GM23338 (cell line): ENCODE results near the gene ECE2. TPM values are rescaled to one million over a fixed set of nuclear protein-coding genes. Genes with fewer than 3 reads are reported as not detected.

Source experiments
- ATAC-seq: fragments of 200-7000 bp; cut with Tn5 transposase; 3 replicates; pipeline ENCODE4 v1.9.1; 2020
- DNase-seq: peaks from one replicate; pipeline ENCODE4 v3.0.0-alpha.2; 2015; ENCODE audit warnings: low spot score
- H2AFZ ChIP-seq: fragments of 200-600 bp; sonication (generic); 2 replicates; pipeline ENCODE4 v1.8.0; 2016; ENCODE audit warnings: antibody characterized with exemption, mild to moderate bottlenecking, moderate library complexity
- H3F3A ChIP-seq: fragments of 200-600 bp; sonication (generic); replicated peaks from 2 replicates; pipeline ENCODE4 v1.8.0; 2017; ENCODE audit warnings: antibody characterized with exemption, mixed run types, low read depth
- H3K27ac ChIP-seq: fragments of 200-600 bp; sonication (generic); 2 replicates; pipeline ENCODE4 v1.6.1; 2016; ENCODE audit warnings: low read depth
- H3K27me3 ChIP-seq: fragments of 200-600 bp; sonication (generic); 2 replicates; pipeline ENCODE4 v1.8.0; 2016; ENCODE audit warnings: mild to moderate bottlenecking, mixed run types, moderate library complexity; ENCODE audit not compliant: insufficient read depth
- H3K36me3 ChIP-seq: fragments of 200-600 bp; sonication (generic); 2 replicates; pipeline ENCODE4 v1.8.0; 2016; ENCODE audit warnings: mild to moderate bottlenecking; ENCODE audit not compliant: insufficient read depth
- H3K4me1 ChIP-seq: fragments of 200-600 bp; sonication (generic); 2 replicates; pipeline ENCODE4 v1.8.0; 2016; ENCODE audit warnings: mild to moderate bottlenecking, moderate library complexity; ENCODE audit not compliant: insufficient read depth
- H3K4me2 ChIP-seq: fragments of 200-600 bp; sonication (generic); 2 replicates; pipeline ENCODE4 v1.7.1; 2017; ENCODE audit warnings: mixed run types
- H3K4me3 ChIP-seq: fragments of 200-600 bp; sonication (generic); 2 replicates; pipeline ENCODE4 v1.6.1; 2016; ENCODE audit warnings: mixed run types
- H3K79me2 ChIP-seq: fragments of 200-600 bp; sonication (generic); replicated peaks from 2 replicates; pipeline ENCODE4 v1.8.0; 2017; ENCODE audit warnings: mild to moderate bottlenecking; ENCODE audit not compliant: insufficient read depth
- H3K9me2 ChIP-seq: fragments of 200-600 bp; sonication (generic); 2 replicates; pipeline ENCODE4 v1.8.0; 2017; ENCODE audit not compliant: insufficient read depth
- H4K20me1 ChIP-seq: fragments of 200-600 bp; sonication (generic); replicated peaks from 2 replicates; pipeline ENCODE4 v1.8.0; 2017; ENCODE audit warnings: mild to moderate bottlenecking; ENCODE audit not compliant: insufficient read depth
- H3K27ac Mint-ChIP-seq: 2 replicates; pipeline ENCODE4 v1.8.0; 2020; ENCODE audit warnings: inconsistent platforms, mild to moderate bottlenecking, moderate library complexity, mixed read lengths
- H3K27me3 Mint-ChIP-seq: 3 replicates; pipeline ENCODE4 v1.8.0; 2022; ENCODE audit warnings: low read depth, mild to moderate bottlenecking, moderate library complexity, mixed read lengths, inconsistent platforms; ENCODE audit not compliant: insufficient read depth, poor library complexity
- H3K36me3 Mint-ChIP-seq: 3 replicates; pipeline ENCODE4 v1.8.0; 2021; ENCODE audit warnings: low read depth, mild to moderate bottlenecking, inconsistent platforms, moderate library complexity, mixed read lengths
- H3K4me1 Mint-ChIP-seq: 3 replicates; pipeline ENCODE4 v1.8.0; 2020; ENCODE audit warnings: mild to moderate bottlenecking, inconsistent platforms, mixed read lengths
- H3K4me3 Mint-ChIP-seq: 3 replicates; pipeline ENCODE4 v1.8.0; 2021; ENCODE audit warnings: moderate library complexity, mild to moderate bottlenecking, inconsistent platforms, mixed read lengths
- H3K9me3 Mint-ChIP-seq: 3 replicates; pipeline ENCODE4 v1.8.0; 2020; ENCODE audit warnings: moderate library complexity, mild to moderate bottlenecking, inconsistent platforms, mixed read lengths
- CREB1 ChIP-seq: fragments of 250-450 bp; sonication (Bioruptor Pico); IDR thresholded peaks from 2 replicates; pipeline ENCODE4 v1.5.0; 2020; ENCODE audit warnings: low read depth, mild to moderate bottlenecking, moderate library complexity
- EZH2 ChIP-seq: fragments of 200-600 bp; sonication (generic); IDR thresholded peaks from one replicate; pipeline ENCODE4 v1.8.0; 2017; ENCODE audit warnings: antibody characterized with exemption, mild to moderate bottlenecking, low read depth; ENCODE audit not compliant: unreplicated experiment
- EZH2phosphoT487 ChIP-seq: fragments of 200-600 bp; sonication (generic); IDR thresholded peaks from one replicate; pipeline ENCODE4 v1.8.1; 2018; ENCODE audit warnings: antibody characterized with exemption; ENCODE audit not compliant: unreplicated experiment
- JUNB ChIP-seq: IDR thresholded peaks from one replicate; pipeline ENCODE4 v1.6.1; 2016; ENCODE audit warnings: antibody characterized with exemption; ENCODE audit not compliant: unreplicated experiment
- STAT1 ChIP-seq: IDR thresholded peaks from one replicate; pipeline ENCODE4 v1.6.1; 2016; ENCODE audit warnings: antibody characterized with exemption; ENCODE audit not compliant: unreplicated experiment
- ZNF331 ChIP-seq: fragments of 250-450 bp; sonication (Bioruptor Pico); IDR thresholded peaks from 2 replicates; pipeline ENCODE4 v1.5.0; 2020; ENCODE audit warnings: low read depth, mild to moderate bottlenecking, moderate library complexity
- polyA plus RNA-seq: library from polyadenylated mRNA; unstranded; fragments of >200 nt; fragmentation: Nextera tagmentation; extraction: Ambion mirVana; gene quantifications from 2 replicates; pipeline ENCODE4 v1.2.1, GENCODE V29; 2016
- total RNA-seq: library from RNA; depleted of rRNA; stranded (reverse); fragments of >200 nt; shearing (Covaris generic); gene quantifications from 2 replicates; pipeline ENCODE4 v1.2.3, GENCODE V29; 2014
- TF ChIP-seq, protein P1 (sequence below): IDR thresholded peaks from 2 replicates; pipeline ENCODE4 v1.6.1; 2016; ENCODE audit warnings: antibody characterized with exemption
- TF ChIP-seq, protein P2 (sequence below), 2 experiments: fragments of 200-600 bp in 1 of 2; sonication (generic) in 1 of 2; conservative IDR thresholded peaks; 2 replicates each; pipeline versions ENCODE4 v1.5.1 to v1.6.1; 2016 to 2017; ENCODE audit warnings: antibody characterized with exemption in 2 of 2, low read depth in 2 of 2, mild to moderate bottlenecking in 2 of 2, moderate library complexity in 1 of 2
- TF ChIP-seq, protein P3 (sequence below): fragments of 250-450 bp; sonication (Bioruptor Pico); IDR thresholded peaks from 2 replicates; pipeline ENCODE4 v1.5.0; 2020; ENCODE audit warnings: mild to moderate bottlenecking, moderate library complexity
- TF ChIP-seq, protein P4 (sequence below): IDR thresholded peaks from one replicate; pipeline ENCODE4 v1.6.1; 2018; ENCODE audit warnings: antibody characterized with exemption; ENCODE audit not compliant: unreplicated experiment

ECE2 gene
- total and polyA plus RNA-seq, 2 experiments from 2014 or later, result 0.24 to 0.48 TPM

DNA sequence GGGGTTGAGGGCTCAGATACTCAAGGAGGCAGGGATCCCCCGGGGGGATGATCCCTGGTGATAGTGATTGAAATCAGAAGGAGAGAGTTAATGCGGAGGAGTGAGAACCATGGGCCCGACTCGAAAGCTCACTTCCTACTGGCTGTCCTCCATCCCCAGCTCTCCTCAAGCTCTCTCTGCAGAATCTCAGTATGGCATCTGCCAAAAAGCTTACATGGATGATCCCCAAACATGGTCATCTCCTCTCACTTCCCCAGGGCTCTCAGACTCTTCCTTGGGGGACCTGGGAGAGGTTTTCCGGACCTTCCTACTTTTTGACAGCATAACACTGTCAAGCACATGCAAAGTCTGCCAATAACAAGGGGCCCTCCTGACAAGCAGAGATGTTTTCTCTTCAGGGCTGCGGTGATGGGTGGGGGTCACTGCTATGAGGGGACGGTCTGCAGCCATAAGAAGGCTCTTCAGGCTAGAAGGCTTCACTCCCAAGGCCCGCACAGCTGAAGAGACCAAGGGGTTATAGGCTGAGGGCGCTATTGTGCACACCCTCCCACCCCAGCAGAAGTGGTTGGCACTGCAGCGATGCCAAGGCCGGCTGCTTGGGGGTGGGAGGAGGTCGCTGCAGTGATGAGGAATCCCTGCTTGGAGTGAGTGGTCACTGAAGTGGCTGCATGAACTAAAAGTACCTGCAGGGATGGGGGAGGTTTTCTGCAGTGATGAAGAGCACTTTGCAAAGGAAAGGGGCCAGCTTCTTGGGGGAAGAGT, 47.3 kb upstream of the ECE2 start:
- Mint-ChIP-seq H3K36me3 (no peaks in the 10 kb centered on the region; the same call in 2 of the 3 replicates), H3K9me3 (no peaks in the 10 kb centered on the region; the same call in 2 of the 3 replicates), H3K27me3 (peaks cover 53% of the 10 kb centered on the region), H3K27ac (no peak overlapping the region), H3K4me3 (peak overlapping the region; percentile 63), H3K4me1 (peaks cover 5% of the 10 kb centered on the region)
- no peaks in the 10 kb centered on the region for H3K9me2 ChIP-seq
- H3K4me2 ChIP-seq, result peak overlapping the region; percentile 90
- DNase-seq, result no peak
- 0 out of 2 replicates have a peak, but pooled peaks cover 6% of the 10 kb centered on the region for H4K20me1 ChIP-seq
- H3K4me3 ChIP-seq, result peak overlapping the region; percentile 63
- no peaks in the 10 kb centered on the region for H3K79me2 ChIP-seq
- no peak overlapping the region for H3K27ac ChIP-seq
- no peak overlapping the region; the same call in 1 of the 2 replicates for H2AFZ ChIP-seq
- TF ChIP-seq JUNB (no peak), STAT1 (no peak), EZH2phosphoT487 (no peak), ZNF331 (CRISPR knock-in tag) (no peak), CREB1 (CRISPR knock-in tag) (no peak), EZH2 (no peak)
- TF ChIP-seq, protein P1, sequence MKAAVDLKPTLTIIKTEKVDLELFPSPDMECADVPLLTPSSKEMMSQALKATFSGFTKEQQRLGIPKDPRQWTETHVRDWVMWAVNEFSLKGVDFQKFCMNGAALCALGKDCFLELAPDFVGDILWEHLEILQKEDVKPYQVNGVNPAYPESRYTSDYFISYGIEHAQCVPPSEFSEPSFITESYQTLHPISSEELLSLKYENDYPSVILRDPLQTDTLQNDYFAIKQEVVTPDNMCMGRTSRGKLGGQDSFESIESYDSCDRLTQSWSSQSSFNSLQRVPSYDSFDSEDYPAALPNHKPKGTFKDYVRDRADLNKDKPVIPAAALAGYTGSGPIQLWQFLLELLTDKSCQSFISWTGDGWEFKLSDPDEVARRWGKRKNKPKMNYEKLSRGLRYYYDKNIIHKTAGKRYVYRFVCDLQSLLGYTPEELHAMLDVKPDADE, result no peak
- TF ChIP-seq, protein P2, sequence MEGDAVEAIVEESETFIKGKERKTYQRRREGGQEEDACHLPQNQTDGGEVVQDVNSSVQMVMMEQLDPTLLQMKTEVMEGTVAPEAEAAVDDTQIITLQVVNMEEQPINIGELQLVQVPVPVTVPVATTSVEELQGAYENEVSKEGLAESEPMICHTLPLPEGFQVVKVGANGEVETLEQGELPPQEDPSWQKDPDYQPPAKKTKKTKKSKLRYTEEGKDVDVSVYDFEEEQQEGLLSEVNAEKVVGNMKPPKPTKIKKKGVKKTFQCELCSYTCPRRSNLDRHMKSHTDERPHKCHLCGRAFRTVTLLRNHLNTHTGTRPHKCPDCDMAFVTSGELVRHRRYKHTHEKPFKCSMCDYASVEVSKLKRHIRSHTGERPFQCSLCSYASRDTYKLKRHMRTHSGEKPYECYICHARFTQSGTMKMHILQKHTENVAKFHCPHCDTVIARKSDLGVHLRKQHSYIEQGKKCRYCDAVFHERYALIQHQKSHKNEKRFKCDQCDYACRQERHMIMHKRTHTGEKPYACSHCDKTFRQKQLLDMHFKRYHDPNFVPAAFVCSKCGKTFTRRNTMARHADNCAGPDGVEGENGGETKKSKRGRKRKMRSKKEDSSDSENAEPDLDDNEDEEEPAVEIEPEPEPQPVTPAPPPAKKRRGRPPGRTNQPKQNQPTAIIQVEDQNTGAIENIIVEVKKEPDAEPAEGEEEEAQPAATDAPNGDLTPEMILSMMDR (conservative IDR thresholded peaks at IDR 0.05; ENCODE audit: low read depth in 2 of 2), result no peak; a peak in 1 of 4 replicates
- TF ChIP-seq, protein P3, sequence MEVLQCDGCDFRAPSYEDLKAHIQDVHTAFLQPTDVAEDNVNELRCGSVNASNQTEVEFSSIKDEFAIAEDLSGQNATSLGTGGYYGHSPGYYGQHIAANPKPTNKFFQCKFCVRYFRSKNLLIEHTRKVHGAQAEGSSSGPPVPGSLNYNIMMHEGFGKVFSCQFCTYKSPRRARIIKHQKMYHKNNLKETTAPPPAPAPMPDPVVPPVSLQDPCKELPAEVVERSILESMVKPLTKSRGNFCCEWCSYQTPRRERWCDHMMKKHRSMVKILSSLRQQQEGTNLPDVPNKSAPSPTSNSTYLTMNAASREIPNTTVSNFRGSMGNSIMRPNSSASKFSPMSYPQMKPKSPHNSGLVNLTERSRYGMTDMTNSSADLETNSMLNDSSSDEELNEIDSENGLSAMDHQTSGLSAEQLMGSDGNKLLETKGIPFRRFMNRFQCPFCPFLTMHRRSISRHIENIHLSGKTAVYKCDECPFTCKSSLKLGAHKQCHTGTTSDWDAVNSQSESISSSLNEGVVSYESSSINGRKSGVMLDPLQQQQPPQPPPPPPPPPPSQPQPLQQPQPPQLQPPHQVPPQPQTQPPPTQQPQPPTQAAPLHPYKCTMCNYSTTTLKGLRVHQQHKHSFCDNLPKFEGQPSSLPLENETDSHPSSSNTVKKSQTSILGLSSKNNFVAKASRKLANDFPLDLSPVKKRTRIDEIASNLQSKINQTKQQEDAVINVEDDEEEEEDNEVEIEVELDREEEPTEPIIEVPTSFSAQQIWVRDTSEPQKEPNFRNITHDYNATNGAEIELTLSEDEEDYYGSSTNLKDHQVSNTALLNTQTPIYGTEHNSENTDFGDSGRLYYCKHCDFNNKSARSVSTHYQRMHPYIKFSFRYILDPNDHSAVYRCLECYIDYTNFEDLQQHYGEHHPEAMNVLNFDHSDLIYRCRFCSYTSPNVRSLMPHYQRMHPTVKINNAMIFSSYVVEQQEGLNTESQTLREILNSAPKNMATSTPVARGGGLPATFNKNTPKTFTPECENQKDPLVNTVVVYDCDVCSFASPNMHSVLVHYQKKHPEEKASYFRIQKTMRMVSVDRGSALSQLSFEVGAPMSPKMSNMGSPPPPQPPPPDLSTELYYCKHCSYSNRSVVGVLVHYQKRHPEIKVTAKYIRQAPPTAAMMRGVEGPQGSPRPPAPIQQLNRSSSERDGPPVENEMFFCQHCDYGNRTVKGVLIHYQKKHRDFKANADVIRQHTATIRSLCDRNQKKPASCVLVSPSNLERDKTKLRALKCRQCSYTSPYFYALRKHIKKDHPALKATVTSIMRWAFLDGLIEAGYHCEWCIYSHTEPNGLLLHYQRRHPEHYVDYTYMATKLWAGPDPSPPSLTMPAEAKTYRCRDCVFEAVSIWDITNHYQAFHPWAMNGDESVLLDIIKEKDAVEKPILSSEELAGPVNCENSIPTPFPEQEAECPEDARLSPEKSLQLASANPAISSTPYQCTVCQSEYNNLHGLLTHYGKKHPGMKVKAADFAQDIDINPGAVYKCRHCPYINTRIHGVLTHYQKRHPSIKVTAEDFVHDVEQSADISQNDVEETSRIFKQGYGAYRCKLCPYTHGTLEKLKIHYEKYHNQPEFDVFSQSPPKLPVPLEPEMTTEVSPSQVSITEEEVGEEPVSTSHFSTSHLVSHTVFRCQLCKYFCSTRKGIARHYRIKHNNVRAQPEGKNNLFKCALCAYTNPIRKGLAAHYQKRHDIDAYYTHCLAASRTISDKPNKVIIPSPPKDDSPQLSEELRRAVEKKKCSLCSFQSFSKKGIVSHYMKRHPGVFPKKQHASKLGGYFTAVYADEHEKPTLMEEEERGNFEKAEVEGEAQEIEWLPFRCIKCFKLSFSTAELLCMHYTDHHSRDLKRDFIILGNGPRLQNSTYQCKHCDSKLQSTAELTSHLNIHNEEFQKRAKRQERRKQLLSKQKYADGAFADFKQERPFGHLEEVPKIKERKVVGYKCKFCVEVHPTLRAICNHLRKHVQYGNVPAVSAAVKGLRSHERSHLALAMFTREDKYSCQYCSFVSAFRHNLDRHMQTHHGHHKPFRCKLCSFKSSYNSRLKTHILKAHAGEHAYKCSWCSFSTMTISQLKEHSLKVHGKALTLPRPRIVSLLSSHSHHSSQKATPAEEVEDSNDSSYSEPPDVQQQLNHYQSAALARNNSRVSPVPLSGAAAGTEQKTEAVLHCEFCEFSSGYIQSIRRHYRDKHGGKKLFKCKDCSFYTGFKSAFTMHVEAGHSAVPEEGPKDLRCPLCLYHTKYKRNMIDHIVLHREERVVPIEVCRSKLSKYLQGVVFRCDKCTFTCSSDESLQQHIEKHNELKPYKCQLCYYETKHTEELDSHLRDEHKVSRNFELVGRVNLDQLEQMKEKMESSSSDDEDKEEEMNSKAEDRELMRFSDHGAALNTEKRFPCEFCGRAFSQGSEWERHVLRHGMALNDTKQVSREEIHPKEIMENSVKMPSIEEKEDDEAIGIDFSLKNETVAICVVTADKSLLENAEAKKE (CRISPR knock-in tag), result no peak
- TF ChIP-seq, protein P4, sequence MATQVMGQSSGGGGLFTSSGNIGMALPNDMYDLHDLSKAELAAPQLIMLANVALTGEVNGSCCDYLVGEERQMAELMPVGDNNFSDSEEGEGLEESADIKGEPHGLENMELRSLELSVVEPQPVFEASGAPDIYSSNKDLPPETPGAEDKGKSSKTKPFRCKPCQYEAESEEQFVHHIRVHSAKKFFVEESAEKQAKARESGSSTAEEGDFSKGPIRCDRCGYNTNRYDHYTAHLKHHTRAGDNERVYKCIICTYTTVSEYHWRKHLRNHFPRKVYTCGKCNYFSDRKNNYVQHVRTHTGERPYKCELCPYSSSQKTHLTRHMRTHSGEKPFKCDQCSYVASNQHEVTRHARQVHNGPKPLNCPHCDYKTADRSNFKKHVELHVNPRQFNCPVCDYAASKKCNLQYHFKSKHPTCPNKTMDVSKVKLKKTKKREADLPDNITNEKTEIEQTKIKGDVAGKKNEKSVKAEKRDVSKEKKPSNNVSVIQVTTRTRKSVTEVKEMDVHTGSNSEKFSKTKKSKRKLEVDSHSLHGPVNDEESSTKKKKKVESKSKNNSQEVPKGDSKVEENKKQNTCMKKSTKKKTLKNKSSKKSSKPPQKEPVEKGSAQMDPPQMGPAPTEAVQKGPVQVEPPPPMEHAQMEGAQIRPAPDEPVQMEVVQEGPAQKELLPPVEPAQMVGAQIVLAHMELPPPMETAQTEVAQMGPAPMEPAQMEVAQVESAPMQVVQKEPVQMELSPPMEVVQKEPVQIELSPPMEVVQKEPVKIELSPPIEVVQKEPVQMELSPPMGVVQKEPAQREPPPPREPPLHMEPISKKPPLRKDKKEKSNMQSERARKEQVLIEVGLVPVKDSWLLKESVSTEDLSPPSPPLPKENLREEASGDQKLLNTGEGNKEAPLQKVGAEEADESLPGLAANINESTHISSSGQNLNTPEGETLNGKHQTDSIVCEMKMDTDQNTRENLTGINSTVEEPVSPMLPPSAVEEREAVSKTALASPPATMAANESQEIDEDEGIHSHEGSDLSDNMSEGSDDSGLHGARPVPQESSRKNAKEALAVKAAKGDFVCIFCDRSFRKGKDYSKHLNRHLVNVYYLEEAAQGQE, result no peak
- no peaks in the 10 kb centered on the region for H3K36me3 ChIP-seq
- H3K27me3 ChIP-seq, result peaks cover 76% of the 10 kb centered on the region
- no peaks in the 10 kb centered on the region for H3F3A ChIP-seq
- no peaks in the 10 kb centered on the region for H3K4me1 ChIP-seq
- no peak for ATAC-seq
